GM18511 (cell line): ENCODE measurements around the gene CMSS1.
A peak's percentile ranks its signal among the peaks of the same experiment; 100 is the strongest.

Experiments
- ATAC-seq: cut with Tn5 transposase; IDR thresholded peaks from one replicate; pipeline ENCODE4 v1.9.1; 2021; ENCODE audit warnings: mild to moderate bottlenecking, moderate library complexity; ENCODE audit not compliant: unreplicated experiment

The CMSS1 gene

GRCh38 chr3:99954914-99955644 lies 137.4 kb downstream of the CMSS1 start:
- ATAC-seq: no peak

DNA sequence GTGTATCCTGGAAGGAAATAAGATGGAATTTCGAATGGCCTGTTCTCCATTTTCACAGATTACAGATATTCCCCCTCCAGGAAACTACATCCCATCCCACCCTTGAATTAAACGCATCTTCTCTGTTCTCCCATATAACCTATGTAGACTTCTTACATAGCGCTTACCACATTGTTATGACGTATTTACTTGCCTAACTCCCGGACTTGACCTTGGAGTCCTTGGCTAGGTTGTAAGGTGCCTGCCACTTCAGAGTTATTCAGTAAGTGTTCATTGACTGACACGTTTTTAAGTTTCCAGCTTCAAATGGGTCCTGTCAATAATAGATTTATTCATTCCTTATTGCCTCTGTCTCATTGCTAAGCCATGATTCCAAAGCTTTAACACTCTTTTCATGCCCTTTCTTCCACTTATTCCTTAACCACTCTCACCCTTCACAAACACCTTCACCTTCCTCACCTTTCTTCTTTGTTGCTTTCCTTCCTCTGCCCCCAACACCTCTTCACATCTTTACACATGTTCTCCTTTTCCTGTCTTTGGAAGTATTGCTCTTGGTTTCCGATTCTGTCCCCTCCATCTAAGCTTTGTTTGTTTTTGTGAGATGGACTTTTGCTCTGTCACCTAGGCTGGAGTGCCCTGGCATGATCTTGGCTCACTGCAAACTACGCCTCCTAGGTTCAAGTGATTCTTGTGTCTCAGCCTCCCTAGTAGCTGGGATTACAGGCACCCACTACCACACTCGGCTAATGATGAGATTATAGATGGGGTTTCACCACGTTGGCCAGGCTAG lies 138.3 kb downstream of the CMSS1 start:
- no peak for ATAC-seq

GRCh38 chr3:99957151-99957796 lies 139.6 kb downstream of the CMSS1 start:
- ATAC-seq: no peak

DNA sequence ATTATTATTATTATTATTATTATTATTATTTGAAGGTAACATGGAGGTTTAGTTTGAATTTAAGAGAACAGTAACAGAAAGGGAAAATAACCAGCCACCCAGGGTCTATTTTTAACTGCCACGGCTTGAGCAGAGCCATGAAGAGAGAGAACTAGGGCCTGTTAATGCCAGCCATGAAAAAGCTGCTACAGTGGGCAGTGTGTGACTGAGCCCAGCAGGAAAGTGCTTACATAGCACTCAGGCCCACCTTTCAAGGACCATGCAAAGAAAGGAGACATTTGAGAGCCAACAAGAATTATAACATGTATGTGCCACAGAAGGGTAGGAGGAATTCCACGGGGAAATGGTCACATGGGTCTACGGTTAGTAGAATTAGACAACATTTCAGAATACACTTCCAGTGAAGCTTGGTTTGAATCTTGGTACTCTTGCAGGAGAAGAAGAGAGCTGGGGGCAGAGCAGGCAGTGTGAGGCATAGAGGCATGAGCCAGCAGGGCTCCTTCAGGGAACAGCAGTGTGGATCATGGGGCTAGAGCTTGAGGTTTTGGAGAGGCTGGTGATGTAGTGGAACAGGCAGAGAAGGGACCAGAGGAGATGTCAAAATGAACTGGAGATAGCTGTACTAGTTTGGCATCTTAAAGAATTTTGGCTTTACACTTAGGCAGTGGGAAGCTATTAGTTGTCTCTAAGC lies 140.7 kb downstream of the CMSS1 start:
- ATAC-seq: no peak

DNA sequence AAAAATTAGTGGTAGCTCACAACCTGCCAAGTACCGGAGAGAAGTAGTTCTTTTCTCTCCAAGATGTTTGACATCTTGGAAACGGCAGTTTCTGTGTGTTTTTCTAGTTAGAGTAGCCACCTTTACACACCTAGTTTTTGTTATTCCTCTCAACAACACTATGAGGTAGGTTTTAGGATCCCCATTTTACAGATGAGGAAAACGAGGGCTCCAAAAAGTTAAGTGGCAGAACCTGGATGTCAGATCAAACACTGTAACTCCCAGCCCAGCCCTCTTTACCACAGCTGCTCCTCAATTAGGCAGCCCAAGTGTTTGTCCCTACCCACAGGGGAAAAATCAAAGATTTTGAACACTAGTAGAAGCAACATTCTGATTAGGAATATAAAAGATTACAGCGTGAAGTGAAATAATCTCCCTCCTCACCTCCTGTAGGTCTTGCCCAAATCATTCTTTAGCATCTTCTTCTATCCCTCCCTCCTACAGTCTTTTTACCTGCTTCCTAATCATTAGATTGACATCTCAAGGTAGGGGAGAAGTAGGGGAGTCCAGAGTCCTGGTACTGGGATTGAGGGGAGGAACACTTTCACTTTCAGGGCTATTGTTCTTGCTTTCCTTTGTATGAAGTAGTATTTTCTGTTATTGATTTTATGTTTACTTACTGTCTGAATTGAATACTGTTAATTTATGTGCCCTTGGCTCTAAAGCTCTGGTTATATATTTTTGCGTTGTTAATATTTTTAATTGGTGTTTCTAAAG lies 142.6 kb downstream of the CMSS1 start:
- ATAC-seq: no peak

GRCh38 chr3:99960941-99961340 lies 143.3 kb downstream of the CMSS1 start:
- no peak for ATAC-seq

- no peak for ATAC-seq
Measured at GRCh38 chr3:99961756-99962515, 144.3 kb downstream of the CMSS1 start.

GRCh38 chr3:99962703-99963102 lies 145.0 kb downstream of the CMSS1 start:
- no peak for ATAC-seq

GRCh38 chr3:99965077-99965476 lies 147.4 kb downstream of the CMSS1 start:
- no peak for ATAC-seq

- ATAC-seq: no peak
Measured at GRCh38 chr3:99965681-99966408, 148.2 kb downstream of the CMSS1 start.

GRCh38 chr3:99966662-99967416 lies 149.2 kb downstream of the CMSS1 start:
- ATAC-seq: no peak

DNA sequence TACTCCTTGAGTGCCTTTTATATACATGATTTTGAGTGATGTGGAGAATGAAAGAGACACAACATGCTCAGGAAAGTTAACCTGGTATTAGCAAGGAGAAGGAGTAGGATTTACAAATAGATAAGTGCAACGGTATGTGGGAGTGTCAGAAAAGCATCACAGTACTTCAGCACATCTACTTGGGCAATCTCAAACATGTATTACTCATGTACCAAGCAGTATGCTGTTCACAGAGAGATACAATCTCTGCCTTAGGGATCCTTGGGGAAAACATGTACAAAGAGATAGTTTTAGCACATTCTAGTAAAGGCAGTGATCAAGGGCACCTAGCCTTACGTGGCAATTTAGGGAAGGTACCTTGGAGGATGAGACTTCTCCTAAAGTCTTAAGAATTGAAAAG lies 150.1 kb downstream of the CMSS1 start:
- ATAC-seq: no peak

DNA sequence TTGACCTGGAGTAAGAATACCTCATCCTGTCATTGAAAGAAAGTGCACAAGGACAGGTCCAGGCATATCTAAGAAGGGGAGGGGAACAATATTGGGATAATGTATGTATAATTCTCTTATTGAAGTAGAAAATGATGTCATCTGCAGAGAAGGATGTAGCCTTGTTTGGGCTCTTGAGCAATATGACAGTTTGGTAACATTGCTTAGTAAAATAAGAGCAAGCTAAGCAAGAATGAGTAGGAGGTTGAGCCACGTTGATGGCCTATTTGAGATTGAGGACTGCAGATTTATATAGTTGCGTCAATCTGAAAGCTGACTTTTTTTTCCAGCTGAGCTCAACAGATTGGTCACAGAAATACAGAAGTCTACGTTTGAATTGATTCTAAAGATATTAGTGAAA lies 151.5 kb downstream of the CMSS1 start:
- ATAC-seq: no peak

DNA sequence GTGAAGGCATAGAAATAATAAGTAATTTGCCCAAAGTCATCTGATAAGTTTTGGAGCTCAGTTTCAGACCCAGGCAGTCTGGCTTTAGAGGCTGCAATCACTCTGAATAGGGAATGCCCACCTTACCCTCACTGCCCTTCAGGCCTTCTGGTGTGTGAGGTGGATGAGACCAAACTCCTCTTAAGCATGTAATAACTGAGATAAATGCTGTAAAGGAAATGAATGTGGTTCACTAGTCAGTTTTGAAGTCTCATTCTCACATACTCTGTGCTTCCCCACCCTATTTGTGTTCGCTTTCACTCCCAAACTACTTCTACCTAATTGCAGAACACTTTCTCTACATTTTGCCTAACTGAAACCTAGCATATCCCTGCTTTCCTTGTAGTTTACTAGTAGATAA lies 152.5 kb downstream of the CMSS1 start:
- peak; percentile 94 for ATAC-seq

DNA sequence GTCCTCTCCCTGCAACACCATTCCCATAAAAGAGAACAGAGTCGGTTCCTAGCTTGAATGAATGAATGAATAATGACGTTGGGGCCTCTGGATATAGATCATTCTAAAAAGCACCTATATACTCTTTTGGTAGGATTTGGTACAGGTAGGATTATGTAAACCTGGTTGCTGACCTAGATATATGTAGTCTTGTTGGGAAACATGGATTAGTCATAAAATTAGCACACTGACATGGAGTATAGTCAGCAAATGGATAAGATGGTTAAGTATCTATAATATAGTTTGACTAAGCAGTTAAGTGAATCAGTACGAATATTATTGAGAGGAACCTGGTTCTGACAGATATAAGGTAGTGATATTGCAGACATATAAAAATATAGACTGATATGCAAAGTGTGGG lies 154.1 kb downstream of the CMSS1 start:
- no peak for ATAC-seq

DNA sequence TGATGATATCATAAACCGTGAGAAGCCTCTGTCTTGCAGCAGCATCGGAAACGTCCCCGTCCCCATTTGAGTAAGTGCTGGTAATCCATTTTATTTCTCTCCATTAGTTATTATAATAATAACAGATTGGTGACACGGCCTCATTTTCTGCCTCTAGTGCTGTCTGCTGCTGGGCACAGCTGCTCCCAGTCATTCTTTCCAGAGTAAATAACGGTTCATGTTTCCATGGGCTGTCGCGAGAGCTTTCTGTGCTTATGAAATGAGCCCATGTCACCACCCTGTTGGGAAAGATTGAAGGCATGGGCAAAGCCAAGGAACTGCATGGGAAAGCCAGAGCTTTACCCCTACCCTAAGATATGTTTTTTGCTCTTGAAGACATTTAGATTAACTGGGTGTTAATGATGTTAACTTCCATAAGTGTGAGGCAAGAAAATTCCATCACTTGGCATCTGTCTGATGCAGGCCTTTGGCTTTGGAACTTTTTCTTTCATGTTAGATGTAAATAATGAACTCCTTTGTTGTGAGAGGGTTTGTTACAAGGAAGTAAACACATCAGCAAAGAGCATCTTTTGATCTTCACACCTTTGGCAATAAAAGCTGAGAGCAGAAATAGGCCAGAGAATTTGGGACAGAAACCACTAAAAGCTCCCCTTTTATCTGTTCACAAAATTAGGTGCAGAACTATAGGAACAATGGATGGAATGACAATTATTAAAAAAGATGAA lies 154.9 kb downstream of the CMSS1 start:
- ATAC-seq: no peak

- ATAC-seq: no peak
Measured at GRCh38 chr3:99974989-99975388, 157.3 kb downstream of the CMSS1 start.

DNA sequence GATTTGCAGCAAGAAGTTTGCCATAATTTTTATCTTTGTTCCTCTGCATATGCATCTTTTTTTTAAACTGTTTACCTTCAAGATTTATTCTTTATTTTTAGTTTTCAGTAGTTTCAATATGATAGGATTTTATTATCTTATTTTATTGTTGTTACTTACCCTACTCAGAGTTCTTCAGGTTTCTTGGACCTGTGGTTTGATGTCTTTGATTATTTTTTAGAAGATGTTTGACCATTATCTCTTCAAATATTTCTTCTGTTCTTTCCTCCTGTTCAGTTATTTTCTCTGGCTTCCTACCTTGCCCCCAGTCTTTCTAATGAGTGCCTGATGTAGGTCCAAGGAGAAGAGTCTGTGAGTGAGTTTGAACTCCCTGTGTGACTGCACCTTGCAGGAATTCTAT lies 158.9 kb downstream of the CMSS1 start:
- no peak for ATAC-seq
